Stimulated activated naive B cell treated with anti-CD40 and anti-IgM and Interleukin-4, amounts not matched to agents 10 μg/mL and 1 μg/mL and 100 μg/mL, for 72 hours (primary cell): ENCODE data around the gene GALT.
A peak's percentile ranks its signal among the peaks of the same experiment; 100 is the strongest.

Experiments used
- ATAC-seq, 2 donors: fragments of 150-1000 bp; cut with Tn5 transposase; replicated peaks; 2 replicates each; pipeline ENCODE4 v1.10.0; 2021; ENCODE audit warnings: moderate library complexity in 1 of 2
- DNase-seq: peaks from one replicate; pipeline ENCODE4 v3.0.0; 2021
- H3K27ac Mint-ChIP-seq: one replicate; pipeline ENCODE4 v1.8.0; 2022; ENCODE audit warnings: mild to moderate bottlenecking, mixed read lengths
- H3K27me3 Mint-ChIP-seq, 2 donors: one replicate each; pipeline ENCODE4 v1.8.0; 2022; ENCODE audit warnings: mixed read lengths in 2 of 2
- H3K36me3 Mint-ChIP-seq, 2 donors: one replicate each; pipeline ENCODE4 v1.8.0; 2022; ENCODE audit warnings: mixed read lengths in 2 of 2, mild to moderate bottlenecking in 1 of 2
- H3K4me1 Mint-ChIP-seq, 2 donors: one replicate each; pipeline ENCODE4 v1.8.0; 2022; ENCODE audit warnings: mixed read lengths in 2 of 2, mild to moderate bottlenecking in 1 of 2
- H3K4me3 Mint-ChIP-seq, 2 donors: one replicate each; pipeline ENCODE4 v1.8.0; 2022; ENCODE audit warnings: mild to moderate bottlenecking in 2 of 2, mixed read lengths in 2 of 2, moderate library complexity in 1 of 2
- H3K9me3 Mint-ChIP-seq, 2 donors: one replicate each; pipeline ENCODE4 v1.8.0; 2022; ENCODE audit warnings: mixed read lengths in 2 of 2, mild to moderate bottlenecking in 1 of 2

GALT gene

GRCh38 chr9:34646211-34647083 is at the start of gene GALT:
Gene GALT (plus strand): TSS chr9:34646675. CDS start chr9:34646705, 30 bp downstream.
- Mint-ChIP-seq H3K4me1 (peaks cover 22 to 45% of the 10 kb centered on the region in 2 donors), H3K36me3 (peaks cover 22 to 26% of the 10 kb centered on the region in 2 donors), H3K27ac (peak within 1 kb of the TSS; percentile 88), H3K9me3 (no peaks in the 10 kb centered on the region), H3K4me3 (peak within 1 kb of the TSS; percentile 88 to 95), H3K27me3 (no peaks in the 10 kb centered on the region)
- peak; percentile 91 to 92 for ATAC-seq
- peak; percentile 88 for DNase-seq

GRCh38 chr9:34599546-34599945 is 46.9 kb upstream of the GALT start:
- Mint-ChIP-seq H3K27ac (no peak overlapping the region), H3K27me3 (peaks cover 23 to 32% of the 10 kb centered on the region in 2 donors), H3K9me3 (no peaks in the 10 kb centered on the region), H3K36me3 (no peaks in the 10 kb centered on the region), H3K4me1 (peaks cover 0 to 2% of the 10 kb centered on the region in 2 donors), H3K4me3 (no peak overlapping the region)
- DNase-seq (no peak), ATAC-seq (no peak)

- H3K9me3 Mint-ChIP-seq = no peaks in the 10 kb centered on the region
- ATAC-seq = no peak
- no peak overlapping the region for H3K27ac Mint-ChIP-seq
- no peak for DNase-seq
- no peak overlapping the region for H3K4me3 Mint-ChIP-seq
- peaks cover 0 to 2% of the 10 kb centered on the region in 2 donors for H3K4me1 Mint-ChIP-seq
- peaks cover 17 to 26% of the 10 kb centered on the region in 2 donors for H3K27me3 Mint-ChIP-seq
- H3K36me3 Mint-ChIP-seq = no peaks in the 10 kb centered on the region
Measured at GRCh38 chr9:34600908-34601307, 45.6 kb upstream of the GALT start.

- ATAC-seq (no peak), DNase-seq (no peak)
- Mint-ChIP-seq H3K27me3 (peaks cover 8 to 16% of the 10 kb centered on the region in 2 donors), H3K27ac (no peak overlapping the region), H3K4me1 (peaks cover 0 to 2% of the 10 kb centered on the region in 2 donors), H3K4me3 (no peak overlapping the region), H3K9me3 (no peaks in the 10 kb centered on the region), H3K36me3 (no peaks in the 10 kb centered on the region)
Measured at GRCh38 chr9:34601937-34602573, 44.4 kb upstream of the GALT start.

GRCh38 chr9:34603610-34604231 is 42.8 kb upstream of the GALT start:
- peaks cover 0 to 2% of the 10 kb centered on the region in 2 donors for H3K4me1 Mint-ChIP-seq
- H3K36me3 Mint-ChIP-seq = no peaks in the 10 kb centered on the region
- H3K27ac Mint-ChIP-seq = no peak overlapping the region
- DNase-seq (peak; percentile 71), ATAC-seq (peak; percentile 92 to 97)
- no peak overlapping the region for H3K4me3 Mint-ChIP-seq
- no peaks in the 10 kb centered on the region for H3K9me3 Mint-ChIP-seq
- H3K27me3 Mint-ChIP-seq = peaks cover 0 to 10% of the 10 kb centered on the region in 2 donors

- Mint-ChIP-seq H3K36me3 (peaks cover under 1 to 6% of the 10 kb centered on the region in 2 donors), H3K27ac (no peak overlapping the region), H3K4me3 (no peak overlapping the region), H3K4me1 (peaks cover 5 to 10% of the 10 kb centered on the region in 2 donors), H3K9me3 (no peaks in the 10 kb centered on the region), H3K27me3 (no peaks in the 10 kb centered on the region)
- ATAC-seq (no peak), DNase-seq (no peak)
Measured at GRCh38 chr9:34606190-34606589, 40.3 kb upstream of the GALT start.

- no peak overlapping the region for H3K4me3 Mint-ChIP-seq
- H3K4me1 Mint-ChIP-seq = peaks cover 8 to 17% of the 10 kb centered on the region in 2 donors
- no peak overlapping the region for H3K27ac Mint-ChIP-seq
- no peaks in the 10 kb centered on the region for H3K9me3 Mint-ChIP-seq
- H3K36me3 Mint-ChIP-seq = peaks cover 5 to 9% of the 10 kb centered on the region in 2 donors
- ATAC-seq = no peak
- no peak for DNase-seq
- no peaks in the 10 kb centered on the region for H3K27me3 Mint-ChIP-seq
Measured at GRCh38 chr9:34606905-34607304, 39.6 kb upstream of the GALT start.

GRCh38 chr9:34607331-34607730 is 39.1 kb upstream of the GALT start:
- ATAC-seq = no peak
- Mint-ChIP-seq H3K4me1 (peaks cover 8 to 20% of the 10 kb centered on the region in 2 donors), H3K4me3 (no peak overlapping the region), H3K36me3 (peaks cover 5 to 9% of the 10 kb centered on the region in 2 donors), H3K27ac (no peak overlapping the region), H3K27me3 (no peaks in the 10 kb centered on the region), H3K9me3 (no peaks in the 10 kb centered on the region)
- no peak for DNase-seq

- Mint-ChIP-seq H3K4me3 (peak overlapping the region; percentile 93), H3K27ac (no peak overlapping the region), H3K9me3 (no peaks in the 10 kb centered on the region), H3K36me3 (peaks cover 20 to 21% of the 10 kb centered on the region in 2 donors), H3K4me1 (peaks cover 14 to 34% of the 10 kb centered on the region in 2 donors), H3K27me3 (no peaks in the 10 kb centered on the region)
- DNase-seq (no peak), ATAC-seq (no peak)
Measured at GRCh38 chr9:34610434-34611206, 35.9 kb upstream of the GALT start.

GRCh38 chr9:34611251-34611810 is 35.1 kb upstream of the GALT start:
- DNase-seq (no peak), ATAC-seq (peak; percentile 20 to 23)
- Mint-ChIP-seq H3K27ac (peak overlapping the region; percentile 96), H3K4me3 (peak overlapping the region; percentile 93), H3K4me1 (peaks cover 14 to 34% of the 10 kb centered on the region in 2 donors), H3K27me3 (no peaks in the 10 kb centered on the region), H3K36me3 (peaks cover 23 to 27% of the 10 kb centered on the region in 2 donors), H3K9me3 (no peaks in the 10 kb centered on the region)

GRCh38 chr9:34611811-34612787 is 34.4 kb upstream of the GALT start, which contains the start of gene RPP25L:
Gene RPP25L (minus strand): TSS chr9:34612097. CDS start chr9:34611296, 801 bp downstream.
- DNase-seq = peak; percentile 79
- Mint-ChIP-seq H3K27me3 (no peaks in the 10 kb centered on the region), H3K27ac (peak within 1 kb of the TSS; percentile 96), H3K9me3 (no peaks in the 10 kb centered on the region), H3K36me3 (peaks cover 27 to 32% of the 10 kb centered on the region in 2 donors), H3K4me3 (peak within 1 kb of the TSS; percentile 93), H3K4me1 (peaks cover 14 to 34% of the 10 kb centered on the region in 2 donors)
- ATAC-seq = peak; percentile 94 to 95

GRCh38 chr9:34612788-34613390 is 33.6 kb upstream of the GALT start:
- Mint-ChIP-seq H3K9me3 (no peaks in the 10 kb centered on the region), H3K4me1 (peaks cover 16 to 34% of the 10 kb centered on the region in 2 donors), H3K27me3 (no peaks in the 10 kb centered on the region), H3K36me3 (peaks cover 28 to 38% of the 10 kb centered on the region in 2 donors), H3K27ac (peak overlapping the region; percentile 96), H3K4me3 (peak overlapping the region; percentile 93)
- DNase-seq (peak; percentile 52), ATAC-seq (peak; percentile 65 to 66)
